Tibial nerve (tissue), 4 donors: Measurements from ENCODE around the gene ACAP1. TPM values are rescaled to one million over a fixed set of nuclear protein-coding genes. Genes with fewer than 3 reads are reported as not detected.
A peak's percentile ranks its signal among the peaks of the same experiment; 100 is the strongest.

Source experiments
- DNase-seq, 2 donors: peaks; one replicate each; pipeline ENCODE4 v3.0.0-alpha.2; 2019; ENCODE audit warnings: low spot score in 2 of 2
- H3K27ac ChIP-seq, 4 donors: fragments of 200-600 bp; sonication (generic) in 3 of 4; one replicate each; pipeline ENCODE4 v1.5.1; 2017 to 2019; ENCODE audit warnings: mild to moderate bottlenecking in 1 of 4
- H3K27me3 ChIP-seq, 2 donors: fragments of 200-600 bp; sonication (generic) in 1 of 2; one replicate each; pipeline versions ENCODE4 v1.5.1 to v1.6.0; 2017 to 2019
- H3K36me3 ChIP-seq, 3 donors: fragments of 200-600 bp; sonication (generic); one replicate each; pipeline ENCODE4 v1.5.1; 2018 to 2019
- H3K4me1 ChIP-seq, 4 donors: fragments of 200-600 bp; sonication (generic) in 3 of 4; one replicate each; pipeline ENCODE4 v1.5.1; 2017 to 2019
- H3K4me3 ChIP-seq, 4 donors: fragments of 200-600 bp; sonication (generic) in 3 of 4; one replicate each; pipeline ENCODE4 v1.5.1; 2017 to 2019; ENCODE audit warnings: mild to moderate bottlenecking in 1 of 4, moderate library complexity in 1 of 4
- H3K9me3 ChIP-seq, 4 donors: fragments of 200-600 bp; sonication (generic) in 3 of 4; one replicate each; pipeline ENCODE4 v1.5.1; 2017 to 2019
- EP300 ChIP-seq, 2 donors: sonication (generic); formaldehyde crosslinking; IDR thresholded peaks; one replicate each; pipeline ENCODE4 v1.6.1; 2017; ENCODE audit warnings: antibody characterized with exemption in 2 of 2, mild to moderate bottlenecking in 1 of 2
- POLR2A ChIP-seq, 2 donors: fragments of 450-650 bp; IDR thresholded peaks; one replicate each; pipeline ENCODE4 v1.6.1; 2017; ENCODE audit warnings: antibody characterized with exemption in 2 of 2, mild to moderate bottlenecking in 2 of 2, moderate library complexity in 2 of 2
- WGBS, 2 donors: methylation state at CpG; one replicate each; pipeline ENCODE4 v1.1.5; 2018; 5-methylcytosine and 5-hydroxymethylcytosine counted together
- total RNA-seq, 4 donors: library from RNA; depleted of rRNA; stranded (reverse); fragments of >200 nt; gene quantifications; one replicate each; pipeline ENCODE4 v1.1.0, GENCODE V29; 2016
- TF ChIP-seq, protein P1 (sequence below), 5 experiments: fragments of 200-600 bp in 3 of 5; fragments of 450-650 bp in 2 of 5; sonication (generic) in 3 of 5; IDR thresholded peaks; one replicate each; pipeline ENCODE4 v1.5.1; 2016 to 2019; ENCODE audit warnings: antibody characterized with exemption in 5 of 5, mild to moderate bottlenecking in 3 of 5, moderate library complexity in 2 of 5

ACAP1 gene
- total RNA-seq, 4 donors from 2014 or later = 8.1 to 33.1 (median 11.2) TPM

GRCh38 chr17:7340179-7340578 lies 3.9 kb downstream of the ACAP1 start:
- Histone ChIP-seq H3K27ac (no peak overlapping the region), H3K4me3 (no peak overlapping the region), H3K9me3 (no peaks in the 10 kb centered on the region), H3K36me3 (no peaks in the 10 kb centered on the region), H3K27me3 (peaks cover 0 to 30% of the 10 kb centered on the region in 2 donors), H3K4me1 (peaks cover 0 to under 1% (median 0%) of the 10 kb centered on the region in 4 donors)
- 79 to 84% methylated on average over 2 of the region's 2 CpGs for WGBS, 2 donors
- TF ChIP-seq EP300 (IDR thresholded peaks at IDR 0.05) = no peak
- TF ChIP-seq POLR2A (IDR thresholded peaks at IDR 0.05) = no peak
- TF ChIP-seq, protein P1, sequence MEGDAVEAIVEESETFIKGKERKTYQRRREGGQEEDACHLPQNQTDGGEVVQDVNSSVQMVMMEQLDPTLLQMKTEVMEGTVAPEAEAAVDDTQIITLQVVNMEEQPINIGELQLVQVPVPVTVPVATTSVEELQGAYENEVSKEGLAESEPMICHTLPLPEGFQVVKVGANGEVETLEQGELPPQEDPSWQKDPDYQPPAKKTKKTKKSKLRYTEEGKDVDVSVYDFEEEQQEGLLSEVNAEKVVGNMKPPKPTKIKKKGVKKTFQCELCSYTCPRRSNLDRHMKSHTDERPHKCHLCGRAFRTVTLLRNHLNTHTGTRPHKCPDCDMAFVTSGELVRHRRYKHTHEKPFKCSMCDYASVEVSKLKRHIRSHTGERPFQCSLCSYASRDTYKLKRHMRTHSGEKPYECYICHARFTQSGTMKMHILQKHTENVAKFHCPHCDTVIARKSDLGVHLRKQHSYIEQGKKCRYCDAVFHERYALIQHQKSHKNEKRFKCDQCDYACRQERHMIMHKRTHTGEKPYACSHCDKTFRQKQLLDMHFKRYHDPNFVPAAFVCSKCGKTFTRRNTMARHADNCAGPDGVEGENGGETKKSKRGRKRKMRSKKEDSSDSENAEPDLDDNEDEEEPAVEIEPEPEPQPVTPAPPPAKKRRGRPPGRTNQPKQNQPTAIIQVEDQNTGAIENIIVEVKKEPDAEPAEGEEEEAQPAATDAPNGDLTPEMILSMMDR (IDR thresholded peaks at IDR 0.05) = no peak
- no peak for DNase-seq

DNA sequence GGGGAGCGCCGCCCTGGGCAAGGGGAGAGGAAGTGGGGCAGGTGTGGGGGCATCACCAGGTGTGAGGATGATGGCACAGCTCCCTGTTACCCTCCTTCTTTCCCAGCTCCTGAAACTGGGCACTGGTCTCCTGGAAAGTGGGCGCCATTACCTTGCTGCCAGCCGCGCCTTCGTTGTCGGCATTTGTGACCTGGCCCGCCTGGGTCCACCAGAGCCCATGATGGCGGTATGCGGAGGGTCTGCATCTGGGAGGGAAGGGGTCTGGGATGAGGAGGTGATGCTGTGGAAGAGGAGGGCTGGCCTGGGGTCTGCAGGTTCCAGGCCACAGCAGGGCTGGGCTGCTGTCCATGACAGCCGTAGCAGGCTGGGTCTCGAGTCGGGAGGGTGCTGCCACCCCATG lies 5.5 kb downstream of the ACAP1 start:
- DNase-seq = no peak
- no peaks in the 10 kb centered on the region for H3K9me3 ChIP-seq
- H3K36me3 ChIP-seq = no peaks in the 10 kb centered on the region
- TF ChIP-seq EP300 (IDR thresholded peaks at IDR 0.05) = no peak
- TF ChIP-seq POLR2A (IDR thresholded peaks at IDR 0.05) = no peak
- TF ChIP-seq, protein P1 (IDR thresholded peaks at IDR 0.05) = no peak
- no peak overlapping the region for H3K27ac ChIP-seq
- H3K4me1 ChIP-seq = peaks cover 0 to 10% (median 0%) of the 10 kb centered on the region in 4 donors
- WGBS, 2 donors = 88 to 92% methylated on average over 13 of the region's 13 CpGs
- H3K4me3 ChIP-seq = no peak overlapping the region
- H3K27me3 ChIP-seq = peaks cover 0 to 13% of the 10 kb centered on the region in 2 donors

GRCh38 chr17:7343250-7343649 lies 6.9 kb downstream of the ACAP1 start:
- H3K4me1 ChIP-seq = peaks cover 0 to 18% (median 0%) of the 10 kb centered on the region in 4 donors
- H3K27me3 ChIP-seq = peaks cover 0 to 3% of the 10 kb centered on the region in 2 donors
- TF ChIP-seq EP300 (IDR thresholded peaks at IDR 0.05) (no peak), POLR2A (IDR thresholded peaks at IDR 0.05) (no peak)
- TF ChIP-seq, protein P1 (IDR thresholded peaks at IDR 0.05) = no peak
- WGBS, 2 donors = 66 to 77% methylated on average over 11 to 15 of the region's 15 CpGs
- H3K36me3 ChIP-seq = no peaks in the 10 kb centered on the region
- no peak overlapping the region for H3K4me3 ChIP-seq
- DNase-seq = no peak
- H3K9me3 ChIP-seq = no peaks in the 10 kb centered on the region
- no peak overlapping the region for H3K27ac ChIP-seq

- H3K4me1 ChIP-seq = peaks cover 0 to 42% (median 18%) of the 10 kb centered on the region in 4 donors
- peak overlapping the region in 1 of 4 donors; percentile 41 for H3K27ac ChIP-seq
- DNase-seq = no peak
- H3K27me3 ChIP-seq = no peaks in the 10 kb centered on the region
- WGBS, 2 donors = 71 to 81% methylated on average over 10 to 12 of the region's 18 CpGs
- no peaks in the 10 kb centered on the region for H3K36me3 ChIP-seq
- H3K9me3 ChIP-seq = no peaks in the 10 kb centered on the region
- TF ChIP-seq EP300 (IDR thresholded peaks at IDR 0.05) = no peak
- TF ChIP-seq POLR2A (IDR thresholded peaks at IDR 0.05) = no peak
- TF ChIP-seq, protein P1 (IDR thresholded peaks at IDR 0.05) = no peak
- H3K4me3 ChIP-seq = no peak overlapping the region
Observed at GRCh38 chr17:7346761-7347614, 10.7 kb downstream of the ACAP1 start.
